ENCODE results near the gene OR10AD1.

DNA sequence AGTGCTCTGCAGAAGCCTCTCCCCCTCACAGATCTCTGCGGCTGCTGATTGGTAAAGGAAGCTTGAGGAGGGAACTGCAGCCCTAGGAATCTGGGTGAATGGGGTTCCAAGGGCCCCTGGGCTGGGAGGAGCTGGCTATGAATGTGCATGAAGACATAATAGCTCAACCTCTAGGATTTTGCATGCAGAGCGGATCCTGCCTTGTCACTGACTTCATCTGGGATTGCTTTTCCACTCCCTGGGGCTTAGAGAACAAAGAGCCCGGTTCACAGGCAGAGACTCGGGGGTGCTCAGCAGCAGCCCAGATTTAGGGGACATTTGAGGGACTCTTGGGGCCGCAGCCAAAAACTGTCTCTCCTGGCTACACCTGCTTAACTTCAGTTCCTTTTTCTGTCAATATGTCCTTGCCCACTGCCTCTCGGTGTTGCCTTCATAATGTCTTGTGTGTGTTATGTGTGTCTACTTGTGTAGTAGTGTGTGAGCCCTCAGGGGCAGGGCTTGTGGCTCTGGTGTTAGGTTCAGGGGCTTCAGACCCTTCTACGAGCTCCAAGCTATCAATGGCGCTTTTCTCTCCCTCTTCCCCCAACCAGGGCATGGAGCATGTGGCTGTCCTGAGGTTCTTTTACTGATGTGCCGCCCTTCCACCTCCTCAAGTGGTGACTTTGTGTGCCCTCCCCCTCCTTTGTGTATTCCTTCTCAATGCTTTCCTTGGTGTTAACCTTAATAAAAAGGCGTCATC is 17.7 kb downstream of the OR10AD1 start:
- no peak for TF ChIP-seq EP300 (IDR thresholded peaks at IDR 0.05)
- TF ChIP-seq CTCF (IDR thresholded peaks at IDR 0.05), result no peak
- no peak for TF ChIP-seq POLR2A (IDR thresholded peaks at IDR 0.05)

All from tibial nerve (tissue), 4 donors.